Measurements from ENCODE around the gene THSD7A. TPM values are rescaled to one million over a fixed set of nuclear protein-coding genes. Genes with fewer than 3 reads are reported as not detected.

Gene THSD7A
- total and polyA plus RNA-seq, 2 of the 8 experiments (the other 6 are each of a cell fraction or from before 2014, with no cell fraction given): 0.44 to 1.2 TPM

DNA sequence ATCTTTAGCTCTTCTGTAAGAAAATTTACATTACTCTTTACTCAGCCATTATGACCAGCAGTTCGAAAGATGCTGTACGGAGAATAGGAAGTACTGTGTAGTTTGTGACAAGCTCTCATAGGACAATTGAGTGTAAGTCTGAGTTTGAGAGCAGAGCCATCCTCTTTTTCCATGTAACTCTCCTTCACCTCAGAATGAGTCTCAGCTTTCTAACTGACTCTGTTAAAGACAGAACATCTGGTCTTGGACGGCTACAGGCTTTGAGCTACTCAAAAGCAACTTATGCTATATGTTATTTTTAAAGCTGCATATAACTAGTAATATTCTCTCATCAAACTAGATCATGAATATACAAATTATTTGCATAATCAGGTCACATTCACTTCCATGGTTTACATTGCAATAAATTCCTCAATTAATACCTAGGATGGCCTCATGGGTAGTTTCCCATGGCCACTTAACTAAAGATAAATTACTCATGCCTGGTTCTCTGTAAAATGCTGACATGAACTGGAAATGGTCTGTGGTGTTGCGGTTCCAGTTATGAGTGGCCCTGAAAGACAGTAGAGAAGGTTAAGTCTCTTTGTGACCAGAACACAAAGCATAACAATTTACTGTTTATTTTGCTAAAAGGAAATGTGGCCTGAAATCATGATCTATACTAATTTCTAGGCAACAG lies 499.7 kb downstream of the THSD7A start:
- no peaks in the 10 kb centered on the region for H3K79me2 ChIP-seq (ENCODE audit: control insufficient read depth in 1 of 2, insufficient read depth in 2 of 2, low read length in 2 of 2)
- no peak for FAIRE-seq
- DNase-seq (ENCODE audit: low read depth in 1 of 2, low spot score in 2 of 2): no peak
- no peak overlapping the region for H4K5ac ChIP-seq (ENCODE audit: insufficient read length, low read depth, low read length)
- H3K4me1 ChIP-seq (replicated peaks in 1 of 4; ENCODE audit: control insufficient read depth in 3 of 4, insufficient read depth in 4 of 4, low read length in 3 of 4): peaks cover 0 to 5% (median 2%) of the 10 kb centered on the region in 4 experiments; a peak in 4 of 7 replicates
- no peaks in the 10 kb centered on the region for H3K36me3 ChIP-seq (ENCODE audit: control insufficient read depth in 2 of 4, insufficient read depth in 4 of 4, low read length in 3 of 4)
- CTCF ChIA-PET (ENCODE audit: partially characterized antibody): interaction anchor here (0.7 to 3.7 kb wide), 7 partner anchors 11 to 166 kb away, joined by 3 to 20 read pairs (median 3); no protein-coding TSS in a partner anchor
- no peak overlapping the region for H2BK20ac ChIP-seq (ENCODE audit: low read length)
- no peak overlapping the region for H3K9ac ChIP-seq (replicated peaks in 1 of 4; ENCODE audit: extremely low read depth in 1 of 4, low read depth in 3 of 4, low read length in 3 of 4)
- no peak overlapping the region for H2BK5ac ChIP-seq (ENCODE audit: low read depth, low read length)
- H2AFZ ChIP-seq (ENCODE audit: low read length): no peak overlapping the region
- no peak overlapping the region for H2BK12ac ChIP-seq (ENCODE audit: low read depth, low read length)
- H3K23me2 ChIP-seq (ENCODE audit: low read depth, low read length): no peaks in the 10 kb centered on the region
- H3K27me3 ChIP-seq (replicated peaks in 1 of 4; ENCODE audit: control insufficient read depth in 3 of 4, extremely low read depth in 1 of 4, insufficient read depth in 3 of 4, low read length in 3 of 4): no peaks in the 10 kb centered on the region
- no peak overlapping the region for H2BK120ac ChIP-seq (replicated peaks; ENCODE audit: low read depth, low read length)
- H2AK5ac ChIP-seq (ENCODE audit: low read depth, low read length): no peak overlapping the region
- H2BK15ac ChIP-seq (ENCODE audit: low read length): no peak overlapping the region
- no peak overlapping the region for H3K14ac ChIP-seq (ENCODE audit: insufficient read length)
- H3K18ac ChIP-seq (ENCODE audit: extremely low read depth, low read length): no peak overlapping the region
- H3K23ac ChIP-seq (ENCODE audit: insufficient read length): no peak overlapping the region
- 93% methylated on average over 4 of the region's 4 CpGs; no CpG with 5 or more reads in 1 of the 2 experiments for WGBS, 2 experiments (ENCODE audit: extremely low coverage in 1 of 2, insufficient coverage in 1 of 2, insufficient read length in 1 of 2, insufficient replicate concordance in 2 of 2, low coverage in 1 of 2, low lambda C conversion rate in 2 of 2, missing lambda C conversion rate in 1 of 2)
- H4K20me1 ChIP-seq (replicated peaks in 1 of 2; ENCODE audit: control insufficient read depth in 1 of 2, insufficient read depth in 2 of 2, low read length in 2 of 2): no peaks in the 10 kb centered on the region
- no peaks in the 10 kb centered on the region for H3K9me3 ChIP-seq (ENCODE audit: insufficient read depth in 2 of 2, low read depth in 1 of 2, low read length in 1 of 2)
- no peak overlapping the region for H3K4ac ChIP-seq (replicated peaks; ENCODE audit: insufficient read length, low read depth, low read length)
- no peak overlapping the region for H3K4me3 ChIP-seq (ENCODE audit: extremely low read depth in 1 of 4, insufficient read depth in 2 of 4, low read depth in 3 of 4, low read length in 4 of 4)
- H3K79me1 ChIP-seq (ENCODE audit: low read depth, low read length): no peaks in the 10 kb centered on the region
- POLR2A ChIA-PET (ENCODE audit: partially characterized antibody): no interaction called here
- no peak overlapping the region for H3K56ac ChIP-seq (replicated peaks; ENCODE audit: insufficient read length, low read depth, low read length)
- no peak overlapping the region for H3K27ac ChIP-seq (ENCODE audit: low read depth, low read length)
- TF ChIP-seq RFX5 (IDR thresholded peaks at IDR 0.05; ENCODE audit: borderline replicate concordance, low read depth, low read length) (no peak), GABPA (IDR thresholded peaks at IDR 0.05; ENCODE audit: borderline replicate concordance, insufficient read depth, low read length) (no peak), BRCA1 (IDR thresholded peaks at IDR 0.05; ENCODE audit: low read depth, low read length) (no peak), KDM4A (IDR thresholded peaks at IDR 0.05; ENCODE audit: low read depth, low read length, severe bottlenecking) (no peak), TBP (IDR thresholded peaks at IDR 0.05; ENCODE audit: low read depth, low read length) (no peak), EGR1 (IDR thresholded peaks at IDR 0.05; ENCODE audit: borderline replicate concordance, low read depth, low read length) (no peak), SUZ12 (IDR thresholded peaks at IDR 0.05; ENCODE audit: low read length) (no peak)
- H4K91ac ChIP-seq (replicated peaks; ENCODE audit: insufficient read length, low read length): no peak overlapping the region
- H4K8ac ChIP-seq (ENCODE audit: extremely low read depth, insufficient read depth, low read length): no peak overlapping the region
- H3K4me2 ChIP-seq (ENCODE audit: insufficient read depth in 1 of 2, low read depth in 2 of 2, low read length in 2 of 2): no peak overlapping the region

All from H1 (cell line).